GM12878 (cell line): ENCODE results near the gene PRR14L. TPM values are rescaled to one million over a fixed set of nuclear protein-coding genes. Genes with fewer than 3 reads are reported as not detected.

Source experiments
- ATAC-seq: fragments of 200-7000 bp; cut with Tn5 transposase; 3 replicates; pipeline ENCODE4 v1.9.1; 2020; ENCODE audit warnings: mild to moderate bottlenecking, moderate library complexity
- BruUV-seq: library from RNA; stranded (reverse); fragments of 400-500 nt; replicated peaks from 2 replicates; lab custom pipeline; 2021; lab: Mats Ljungman, UMichigan
- CTCF ChIA-PET: fragments of 300-600 bp; sonication (Branson Sonifier 250); formaldehyde crosslinking; extraction: SDS; loops from one replicate; lab custom pipeline; 2021; ENCODE audit warnings: inconsistent platforms; lab: Yijun Ruan, JAX
- POLR2A ChIA-PET: fragments of 350-600 bp; formaldehyde crosslinking; extraction: SDS; loops from one replicate; lab custom pipeline; 2021; ENCODE audit warnings: inconsistent platforms; lab: Charles Lee
- RAD21 ChIA-PET: fragments of 300-600 bp; sonication (Branson Sonifier 250); formaldehyde crosslinking; loops from one replicate; lab custom pipeline; 2023; ENCODE audit warnings: antibody characterized with exemption; ENCODE audit not compliant: unreplicated experiment; lab: Charles Lee
- SMC1A ChIA-PET: fragments of 300-600 bp; sonication (Branson Sonifier 250); formaldehyde crosslinking; loops from one replicate; lab custom pipeline; 2023; ENCODE audit not compliant: unreplicated experiment, uncharacterized antibody; lab: Charles Lee
- DNase-seq: peaks from one replicate; pipeline ENCODE4 v3.0.0-alpha.2; 2011; ENCODE audit warnings: low read depth, low spot score
- FAIRE-seq: peaks from 3 replicates; lab custom pipeline; 2011; peaks lifted over from hg19 to GRCh38; lab: Jason Lieb, UNC
- H2AFZ ChIP-seq: 2 replicates; pipeline ENCODE4 v1.6.0; 2011; ENCODE audit warnings: low read depth, low read length, control low read depth; ENCODE audit not compliant: control insufficient read depth
- H3K27ac ChIP-seq: 2 replicates; pipeline ENCODE4 v1.5.1; 2011; ENCODE audit warnings: control low read depth; ENCODE audit not compliant: control insufficient read depth, insufficient read depth
- H3K27me3 ChIP-seq, 2 experiments: replicated peaks in 1 of 2; 2 replicates each; pipeline versions ENCODE4 v1.6.0 to v1.6.1; 2011; ENCODE audit warnings: low read length in 1 of 2; ENCODE audit not compliant: control insufficient read depth in 2 of 2, insufficient read depth in 2 of 2
- H3K36me3 ChIP-seq, 2 experiments: 2 replicates each; pipeline ENCODE4 v1.5.1; 2011; ENCODE audit warnings: low read length in 1 of 2; ENCODE audit not compliant: control insufficient read depth in 2 of 2, insufficient read depth in 2 of 2
- H3K4me1 ChIP-seq: 2 replicates; pipeline ENCODE4 v1.6.1; 2011; ENCODE audit warnings: mild to moderate bottlenecking, low read length, moderate library complexity, mixed read lengths; ENCODE audit not compliant: control insufficient read depth, insufficient read depth
- H3K4me2 ChIP-seq: 2 replicates; pipeline ENCODE4 v1.6.0; 2011; ENCODE audit warnings: control low read depth; ENCODE audit not compliant: control insufficient read depth, insufficient read depth
- H3K4me3 ChIP-seq: fragments of 200-600 bp; sonication (generic); 2 replicates; pipeline ENCODE4 v1.5.1; 2016
- H3K79me2 ChIP-seq: 2 replicates; pipeline ENCODE4 v1.6.0; 2011; ENCODE audit warnings: low read length; ENCODE audit not compliant: control insufficient read depth, insufficient read depth
- H3K9ac ChIP-seq: 2 replicates; pipeline ENCODE4 v1.8.0; 2011; ENCODE audit warnings: low read length, control low read depth, mixed read lengths; ENCODE audit not compliant: control insufficient read depth, insufficient read depth
- H3K9me3 ChIP-seq: replicated peaks from 3 replicates; pipeline ENCODE4 v1.5.1; 2011; ENCODE audit warnings: mild to moderate bottlenecking, low read length; ENCODE audit not compliant: control insufficient read depth, insufficient read depth
- H4K20me1 ChIP-seq: 2 replicates; pipeline ENCODE4 v1.6.0; 2011; ENCODE audit not compliant: control insufficient read depth, insufficient read depth
- BHLHE40 ChIP-seq, 2 experiments: fragments of 450-650 bp in 1 of 2; IDR thresholded peaks; 2 replicates each; pipeline ENCODE4 v1.6.1; 2011 to 2017; ENCODE audit warnings: low read depth in 2 of 2, borderline replicate concordance in 1 of 2, improper control_type of control experiment in 1 of 2, low read length in 1 of 2, mild to moderate bottlenecking in 1 of 2
- EP300 ChIP-seq, 2 experiments: fragments of 150-350 bp in 1 of 2; IDR thresholded peaks; 2 replicates each; pipeline ENCODE4 v1.6.1; 2011 to 2012; ENCODE audit warnings: low read depth in 2 of 2, low read length in 2 of 2, borderline replicate concordance in 1 of 2, improper control_type of control experiment in 1 of 2, inconsistent platforms in 1 of 2; ENCODE audit not compliant: control insufficient read depth in 1 of 2
- KLF5 ChIP-seq: fragments of 450-650 bp; IDR thresholded peaks from 2 replicates; pipeline ENCODE4 v1.6.1; 2014; ENCODE audit warnings: mild to moderate bottlenecking; ENCODE audit not compliant: partially characterized antibody
- NR2F1 ChIP-seq: fragments of 450-650 bp; conservative IDR thresholded peaks from 2 replicates; pipeline ENCODE4 v1.6.1; 2017; ENCODE audit warnings: mild to moderate bottlenecking
- RUNX3 ChIP-seq: IDR thresholded peaks from 2 replicates; pipeline ENCODE4 v1.6.1; 2012; ENCODE audit warnings: low read length, inconsistent platforms
- SP1 ChIP-seq: IDR thresholded peaks from one replicate; pipeline ENCODE4 v1.6.1; 2011; ENCODE audit warnings: low read depth, low read length
- STAT3 ChIP-seq: IDR thresholded peaks from 2 replicates; pipeline ENCODE4 v1.6.1; 2011; ENCODE audit warnings: low read depth, low read length, improper control_type of control experiment
- TBL1XR1 ChIP-seq: IDR thresholded peaks from 2 replicates; pipeline ENCODE4 v1.6.1; 2012; ENCODE audit warnings: low read depth, low read length, improper control_type of control experiment
- ZNF274 ChIP-seq: IDR thresholded peaks from one replicate; pipeline ENCODE4 v1.8.0; 2011; ENCODE audit not compliant: insufficient read length, insufficient read depth
- WGBS: methylation state at CpG from one replicate; pipeline ENCODE4 v1.1.6; 2016; ENCODE audit warnings: low lambda C conversion rate; ENCODE audit not compliant: insufficient replicate concordance, insufficient coverage; ENCODE audit errors: missing lambda C conversion rate; 5-methylcytosine and 5-hydroxymethylcytosine counted together
- in situ Hi-C: fragments of 300-500 bp; cut with MboI; formaldehyde crosslinking; loops from 9 replicates; pipeline ENCODE4 v1.14.3; 2018; ENCODE audit warnings: mixed read lengths
- intact Hi-C: fragments of 100-400 bp; cut with micrococcal nuclease; formaldehyde crosslinking; loops from one replicate; pipeline ENCODE4 v1.14.2; 2022; ENCODE audit not compliant: unreplicated experiment
- polyA plus RNA-seq, 11 experiments: library from polyadenylated mRNA; depleted of rRNA in 4 of 11; unstranded in 6 of 11; stranded (reverse) in 5 of 11; fragments of >200 nt; fragmentation: Nextera tagmentation in 4 of 11; fragmentation: Illumina TruSeq in 1 of 11; extraction: Ambion mirVana in 4 of 11; extraction: Trizol in 1 of 11; gene quantifications; 1 replicate in 1 of 11; 2 replicates in 10 of 11; pipeline versions ENCODE4 v1.2.1 to v1.2.3, GENCODE V29; 2011 to 2016; ENCODE audit warnings: inconsistent platforms in 2 of 11, missing spikeins in 2 of 11, low read depth in 1 of 11
- total RNA-seq, 4 experiments: library from RNA; depleted of rRNA in 3 of 4; stranded (reverse); fragments of >200 nt in 3 of 4; fragmentation: Illumina TruSeq in 1 of 4; extraction: Trizol in 1 of 4; gene quantifications; 2 replicates each; pipeline versions ENCODE4 v1.2.1 to v1.2.3, GENCODE V29; 2013 to 2021
- TF ChIP-seq, protein P1 (sequence below): fragments of 450-650 bp; IDR thresholded peaks from 2 replicates; pipeline ENCODE4 v1.6.1; 2014; ENCODE audit warnings: mild to moderate bottlenecking
- TF ChIP-seq, protein P2 (sequence below): fragments of 450-650 bp; IDR thresholded peaks from 2 replicates; pipeline ENCODE4 v1.6.1; 2017; ENCODE audit warnings: mild to moderate bottlenecking, moderate library complexity
- TF ChIP-seq, protein P3 (sequence below): fragments of 450-650 bp; IDR thresholded peaks from 2 replicates; pipeline ENCODE4 v1.6.1; 2017; ENCODE audit warnings: mild to moderate bottlenecking, moderate library complexity

Gene PRR14L
- total and polyA plus RNA-seq, 10 of the 15 experiments (the other 5 are each of a cell fraction or from before 2014, with no cell fraction given), result 4.2 to 49.0 (median 21.4) TPM

DNA sequence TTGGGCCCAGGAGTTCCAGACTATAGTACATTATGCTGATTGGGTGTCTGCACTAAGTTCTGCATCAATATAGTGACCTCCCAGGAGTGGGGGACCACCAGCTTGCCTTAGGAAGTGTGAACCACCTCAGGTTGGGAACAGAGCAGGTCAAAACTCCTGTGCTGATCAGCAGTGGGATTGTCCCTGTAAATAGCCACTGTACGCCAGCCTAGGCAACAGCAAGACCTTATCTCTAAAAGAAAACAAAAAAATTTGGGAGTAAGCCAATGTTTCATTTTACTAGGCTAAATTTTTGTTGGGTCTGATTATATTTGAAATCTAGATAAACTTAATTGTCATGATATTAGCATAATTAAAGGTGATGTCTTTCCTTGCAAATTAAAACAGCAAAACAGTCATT lies 7.3 kb upstream of the PRR14L start (continued):
- TF ChIP-seq EP300 (IDR thresholded peaks at IDR 0.05; ENCODE audit: borderline replicate concordance in 1 of 2, control insufficient read depth in 1 of 2, low read depth in 2 of 2, low read length in 2 of 2), result no peak
- no peak for TF ChIP-seq KLF5
- TF ChIP-seq, protein P1, sequence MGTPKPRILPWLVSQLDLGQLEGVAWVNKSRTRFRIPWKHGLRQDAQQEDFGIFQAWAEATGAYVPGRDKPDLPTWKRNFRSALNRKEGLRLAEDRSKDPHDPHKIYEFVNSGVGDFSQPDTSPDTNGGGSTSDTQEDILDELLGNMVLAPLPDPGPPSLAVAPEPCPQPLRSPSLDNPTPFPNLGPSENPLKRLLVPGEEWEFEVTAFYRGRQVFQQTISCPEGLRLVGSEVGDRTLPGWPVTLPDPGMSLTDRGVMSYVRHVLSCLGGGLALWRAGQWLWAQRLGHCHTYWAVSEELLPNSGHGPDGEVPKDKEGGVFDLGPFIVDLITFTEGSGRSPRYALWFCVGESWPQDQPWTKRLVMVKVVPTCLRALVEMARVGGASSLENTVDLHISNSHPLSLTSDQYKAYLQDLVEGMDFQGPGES, result no peak
- TF ChIP-seq, protein P2, sequence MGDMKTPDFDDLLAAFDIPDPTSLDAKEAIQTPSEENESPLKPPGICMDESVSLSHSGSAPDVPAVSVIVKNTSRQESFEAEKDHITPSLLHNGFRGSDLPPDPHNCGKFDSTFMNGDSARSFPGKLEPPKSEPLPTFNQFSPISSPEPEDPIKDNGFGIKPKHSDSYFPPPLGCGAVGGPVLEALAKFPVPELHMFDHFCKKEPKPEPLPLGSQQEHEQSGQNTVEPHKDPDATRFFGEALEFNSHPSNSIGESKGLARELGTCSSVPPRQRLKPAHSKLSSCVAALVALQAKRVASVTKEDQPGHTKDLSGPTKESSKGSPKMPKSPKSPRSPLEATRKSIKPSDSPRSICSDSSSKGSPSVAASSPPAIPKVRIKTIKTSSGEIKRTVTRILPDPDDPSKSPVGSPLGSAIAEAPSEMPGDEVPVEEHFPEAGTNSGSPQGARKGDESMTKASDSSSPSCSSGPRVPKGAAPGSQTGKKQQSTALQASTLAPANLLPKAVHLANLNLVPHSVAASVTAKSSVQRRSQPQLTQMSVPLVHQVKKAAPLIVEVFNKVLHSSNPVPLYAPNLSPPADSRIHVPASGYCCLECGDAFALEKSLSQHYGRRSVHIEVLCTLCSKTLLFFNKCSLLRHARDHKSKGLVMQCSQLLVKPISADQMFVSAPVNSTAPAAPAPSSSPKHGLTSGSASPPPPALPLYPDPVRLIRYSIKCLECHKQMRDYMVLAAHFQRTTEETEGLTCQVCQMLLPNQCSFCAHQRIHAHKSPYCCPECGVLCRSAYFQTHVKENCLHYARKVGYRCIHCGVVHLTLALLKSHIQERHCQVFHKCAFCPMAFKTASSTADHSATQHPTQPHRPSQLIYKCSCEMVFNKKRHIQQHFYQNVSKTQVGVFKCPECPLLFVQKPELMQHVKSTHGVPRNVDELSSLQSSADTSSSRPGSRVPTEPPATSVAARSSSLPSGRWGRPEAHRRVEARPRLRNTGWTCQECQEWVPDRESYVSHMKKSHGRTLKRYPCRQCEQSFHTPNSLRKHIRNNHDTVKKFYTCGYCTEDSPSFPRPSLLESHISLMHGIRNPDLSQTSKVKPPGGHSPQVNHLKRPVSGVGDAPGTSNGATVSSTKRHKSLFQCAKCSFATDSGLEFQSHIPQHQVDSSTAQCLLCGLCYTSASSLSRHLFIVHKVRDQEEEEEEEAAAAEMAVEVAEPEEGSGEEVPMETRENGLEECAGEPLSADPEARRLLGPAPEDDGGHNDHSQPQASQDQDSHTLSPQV, result no peak

DNA sequence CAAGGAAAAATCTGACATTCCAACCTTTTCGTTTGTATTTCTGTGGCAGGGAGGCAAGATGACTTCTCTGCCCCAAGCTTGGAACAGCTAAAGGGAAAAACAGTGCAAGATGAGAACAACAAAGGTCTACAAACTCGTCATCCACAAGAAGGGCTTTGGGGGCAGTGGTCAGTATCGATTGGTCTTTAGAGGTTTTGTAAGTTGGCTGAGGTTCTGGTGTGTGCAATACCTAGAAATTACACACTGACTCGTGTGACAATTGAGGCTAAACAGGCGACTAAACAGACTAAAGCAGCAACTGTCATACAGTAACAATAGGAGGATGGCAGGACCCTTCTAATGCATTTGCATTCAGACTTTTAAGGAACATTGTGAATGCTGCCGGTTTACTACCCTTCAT lies 4.9 kb upstream of the PRR14L start:
- WGBS, result 3% methylated on average over 6 of the region's 6 CpGs
- H3K36me3 ChIP-seq, result peaks cover 0 to 3% of the 10 kb centered on the region in 2 experiments; a peak in 2 of 4 replicates
- intact Hi-C loops (loop anchor here (2.0 to 10.0 kb wide), 4 partner anchors 34 to 408 kb away; partner anchors contain the start of genes PATZ1, PISD and YWHAH), in situ Hi-C loops (no loop called here)
- peaks cover 26% of the 10 kb centered on the region for H3K79me2 ChIP-seq
- ChIA-PET CTCF (interaction anchor here (1.8 kb wide), 1 partner anchor 89 kb away, joined by 7 read pairs; no protein-coding TSS in a partner anchor), RAD21 (interaction anchor here (1.4 kb wide), 1 partner anchor 93 kb away, joined by 4 read pairs; the partner anchor contains the start of gene PISD), SMC1A (interaction anchor here (1.1 kb wide), 1 partner anchor 28 kb away, joined by 3 read pairs; no protein-coding TSS in a partner anchor), POLR2A (interaction anchor here (0.7 to 0.8 kb wide), 2 partner anchors 31 to 38 kb away, joined by 3 to 4 read pairs; no protein-coding TSS in a partner anchor)
- no peaks in the 10 kb centered on the region for H3K9me3 ChIP-seq
- H3K4me3 ChIP-seq, result peak overlapping the region; percentile 84
- ATAC-seq (0 out of 3 replicates have a peak, but pooled peaks have one; percentile 1), DNase-seq (no peak), FAIRE-seq (no peak)
- no peak overlapping the region; the same call in none of the 2 replicates for H2AFZ ChIP-seq
- H3K4me1 ChIP-seq, result peaks cover 16% of the 10 kb centered on the region
- peak overlapping the region; percentile 97; the same call in 1 of the 2 replicates for H3K27ac ChIP-seq
- peak overlapping the region; percentile 86 for H3K4me2 ChIP-seq
- peak overlapping the region; percentile 94 for H3K9ac ChIP-seq
- no peaks in the 10 kb centered on the region for H3K27me3 ChIP-seq
- no peaks in the 10 kb centered on the region for H4K20me1 ChIP-seq
- no TSS peak for BruUV-seq
- peak; percentile 27; the same call in 1 of the 2 replicates for TF ChIP-seq NR2F1
- no peak for TF ChIP-seq STAT3
- TF ChIP-seq TBL1XR1, result no peak
- peak; percentile 69 for TF ChIP-seq RUNX3
- no peak for TF ChIP-seq SP1
- TF ChIP-seq, protein P3, sequence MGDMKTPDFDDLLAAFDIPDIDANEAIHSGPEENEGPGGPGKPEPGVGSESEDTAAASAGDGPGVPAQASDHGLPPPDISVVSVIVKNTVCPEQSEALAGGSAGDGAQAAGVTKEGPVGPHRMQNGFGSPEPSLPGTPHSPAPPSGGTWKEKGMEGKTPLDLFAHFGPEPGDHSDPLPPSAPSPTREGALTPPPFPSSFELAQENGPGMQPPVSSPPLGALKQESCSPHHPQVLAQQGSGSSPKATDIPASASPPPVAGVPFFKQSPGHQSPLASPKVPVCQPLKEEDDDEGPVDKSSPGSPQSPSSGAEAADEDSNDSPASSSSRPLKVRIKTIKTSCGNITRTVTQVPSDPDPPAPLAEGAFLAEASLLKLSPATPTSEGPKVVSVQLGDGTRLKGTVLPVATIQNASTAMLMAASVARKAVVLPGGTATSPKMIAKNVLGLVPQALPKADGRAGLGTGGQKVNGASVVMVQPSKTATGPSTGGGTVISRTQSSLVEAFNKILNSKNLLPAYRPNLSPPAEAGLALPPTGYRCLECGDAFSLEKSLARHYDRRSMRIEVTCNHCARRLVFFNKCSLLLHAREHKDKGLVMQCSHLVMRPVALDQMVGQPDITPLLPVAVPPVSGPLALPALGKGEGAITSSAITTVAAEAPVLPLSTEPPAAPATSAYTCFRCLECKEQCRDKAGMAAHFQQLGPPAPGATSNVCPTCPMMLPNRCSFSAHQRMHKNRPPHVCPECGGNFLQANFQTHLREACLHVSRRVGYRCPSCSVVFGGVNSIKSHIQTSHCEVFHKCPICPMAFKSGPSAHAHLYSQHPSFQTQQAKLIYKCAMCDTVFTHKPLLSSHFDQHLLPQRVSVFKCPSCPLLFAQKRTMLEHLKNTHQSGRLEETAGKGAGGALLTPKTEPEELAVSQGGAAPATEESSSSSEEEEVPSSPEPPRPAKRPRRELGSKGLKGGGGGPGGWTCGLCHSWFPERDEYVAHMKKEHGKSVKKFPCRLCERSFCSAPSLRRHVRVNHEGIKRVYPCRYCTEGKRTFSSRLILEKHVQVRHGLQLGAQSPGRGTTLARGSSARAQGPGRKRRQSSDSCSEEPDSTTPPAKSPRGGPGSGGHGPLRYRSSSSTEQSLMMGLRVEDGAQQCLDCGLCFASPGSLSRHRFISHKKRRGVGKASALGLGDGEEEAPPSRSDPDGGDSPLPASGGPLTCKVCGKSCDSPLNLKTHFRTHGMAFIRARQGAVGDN, result no peak
- TF ChIP-seq ZNF274, result no peak
- TF ChIP-seq BHLHE40 (IDR thresholded peaks at IDR 0.05; ENCODE audit: borderline replicate concordance in 1 of 2, low read depth in 2 of 2, low read length in 1 of 2), result peak in 1 of 2 experiments; percentile 32; a peak in 1 of 4 replicates
